DND-41 (cell line): Measurements from ENCODE around the gene RNF26.
A peak's percentile ranks its signal among the peaks of the same experiment; 100 is the strongest.

Experiments used
- ATAC-seq: fragments of 200-7000 bp; cut with Tn5 transposase; 3 replicates; pipeline ENCODE4 v1.9.1; 2021; ENCODE audit warnings: low read depth; ENCODE audit not compliant: insufficient read depth
- DNase-seq: peaks from one replicate; pipeline ENCODE4 v3.0.0-alpha.2; 2020
- H2AFZ ChIP-seq: 2 replicates; pipeline ENCODE4 v1.6.0; 2012; ENCODE audit warnings: low read depth, low read length
- H3K27ac ChIP-seq: 2 replicates; pipeline ENCODE4 v1.5.1; 2012; ENCODE audit warnings: low read length, inconsistent platforms
- H3K27me3 ChIP-seq: fragments of 200-600 bp; sonication (generic); 2 replicates; pipeline ENCODE4 v1.6.0; 2012; ENCODE audit warnings: low read length, mild to moderate bottlenecking, inconsistent platforms; ENCODE audit not compliant: insufficient read depth, poor library complexity
- H3K36me3 ChIP-seq: 2 replicates; pipeline ENCODE4 v1.5.1; 2012; ENCODE audit warnings: low read length, inconsistent platforms; ENCODE audit not compliant: insufficient read depth
- H3K4me1 ChIP-seq: 2 replicates; pipeline ENCODE4 v1.5.1; 2012; ENCODE audit warnings: mild to moderate bottlenecking, low read length; ENCODE audit not compliant: insufficient read depth
- H3K4me2 ChIP-seq: 2 replicates; pipeline ENCODE4 v1.6.0; 2012; ENCODE audit warnings: mild to moderate bottlenecking, moderate library complexity, low read length, inconsistent platforms; ENCODE audit not compliant: insufficient read depth
- H3K4me3 ChIP-seq, 2 experiments: fragments of 200-600 bp in 1 of 2; shearing (Covaris generic) in 1 of 2; 2 replicates each; pipeline ENCODE4 v1.5.1; 2012 to 2016; ENCODE audit warnings: inconsistent platforms in 2 of 2, low read length in 2 of 2, mild to moderate bottlenecking in 2 of 2, low read depth in 1 of 2, moderate library complexity in 1 of 2
- H3K79me2 ChIP-seq: 2 replicates; pipeline ENCODE4 v1.6.0; 2012; ENCODE audit warnings: low read length, inconsistent platforms; ENCODE audit not compliant: insufficient read depth
- H3K9ac ChIP-seq: 2 replicates; pipeline ENCODE4 v1.6.0; 2012; ENCODE audit warnings: low read depth, mild to moderate bottlenecking, inconsistent platforms, low read length, moderate library complexity
- H3K9me3 ChIP-seq: 2 replicates; pipeline ENCODE4 v1.5.1; 2012; ENCODE audit warnings: low read length, moderate library complexity, mild to moderate bottlenecking, inconsistent platforms; ENCODE audit not compliant: insufficient read depth, severe bottlenecking
- H4K20me1 ChIP-seq: 2 replicates; pipeline ENCODE4 v1.6.0; 2012; ENCODE audit warnings: low read length; ENCODE audit not compliant: insufficient read depth
- EZH2 ChIP-seq: IDR thresholded peaks from 3 replicates; pipeline ENCODE4 v1.6.1; 2012; ENCODE audit warnings: borderline replicate concordance, low read depth, mild to moderate bottlenecking, moderate library complexity, low read length, inconsistent platforms; ENCODE audit not compliant: severe bottlenecking
- TF ChIP-seq, protein P1 (sequence below): IDR thresholded peaks from 2 replicates; pipeline ENCODE4 v1.5.1; 2012; ENCODE audit warnings: borderline replicate concordance, low read length, moderate library complexity, mild to moderate bottlenecking; ENCODE audit not compliant: poor library complexity, severe bottlenecking; ENCODE audit errors: extremely low read depth

RNF26 gene

DNA sequence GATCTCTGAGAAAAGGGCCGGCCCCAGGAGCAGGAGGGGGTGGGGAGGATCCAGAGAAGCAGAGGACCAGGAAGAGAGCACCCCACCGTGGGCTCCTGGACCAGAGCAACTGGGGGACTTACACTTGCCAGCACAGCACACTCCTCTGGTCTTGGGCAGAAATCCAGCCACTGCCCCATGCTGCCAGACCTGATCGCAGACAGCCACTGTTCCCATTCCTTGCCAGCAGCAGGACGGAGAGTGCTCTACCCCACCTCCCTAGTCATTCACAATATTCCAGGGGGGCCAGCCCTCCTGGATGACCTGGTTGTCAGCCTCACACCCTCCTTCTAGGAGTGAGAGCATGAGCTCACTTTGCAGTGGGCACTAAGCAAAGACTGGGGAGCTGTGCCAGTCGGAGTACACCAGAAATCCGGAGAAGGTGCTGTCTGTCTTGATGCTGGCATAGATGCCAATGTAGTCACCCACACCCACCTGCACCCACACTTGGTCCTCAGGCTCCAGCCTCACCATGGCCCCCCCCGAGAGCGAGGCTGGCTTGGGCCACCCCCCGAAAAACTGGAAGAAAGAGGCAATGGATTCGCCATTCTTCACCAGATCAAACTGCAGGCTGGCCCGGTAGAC, 4.8 kb downstream of the RNF26 start:
- H3K4me1 ChIP-seq: peaks cover 34% of the 10 kb centered on the region
- no peak overlapping the region for H3K27ac ChIP-seq
- no peak for DNase-seq
- H3K27me3 ChIP-seq: no peaks in the 10 kb centered on the region
- H3K36me3 ChIP-seq: peaks cover 29% of the 10 kb centered on the region
- peaks cover 32% of the 10 kb centered on the region for H3K79me2 ChIP-seq
- no peak for ATAC-seq
- H3K9ac ChIP-seq: no peak overlapping the region
- H2AFZ ChIP-seq: no peak overlapping the region
- no peaks in the 10 kb centered on the region for H3K9me3 ChIP-seq
- TF ChIP-seq, protein P1, sequence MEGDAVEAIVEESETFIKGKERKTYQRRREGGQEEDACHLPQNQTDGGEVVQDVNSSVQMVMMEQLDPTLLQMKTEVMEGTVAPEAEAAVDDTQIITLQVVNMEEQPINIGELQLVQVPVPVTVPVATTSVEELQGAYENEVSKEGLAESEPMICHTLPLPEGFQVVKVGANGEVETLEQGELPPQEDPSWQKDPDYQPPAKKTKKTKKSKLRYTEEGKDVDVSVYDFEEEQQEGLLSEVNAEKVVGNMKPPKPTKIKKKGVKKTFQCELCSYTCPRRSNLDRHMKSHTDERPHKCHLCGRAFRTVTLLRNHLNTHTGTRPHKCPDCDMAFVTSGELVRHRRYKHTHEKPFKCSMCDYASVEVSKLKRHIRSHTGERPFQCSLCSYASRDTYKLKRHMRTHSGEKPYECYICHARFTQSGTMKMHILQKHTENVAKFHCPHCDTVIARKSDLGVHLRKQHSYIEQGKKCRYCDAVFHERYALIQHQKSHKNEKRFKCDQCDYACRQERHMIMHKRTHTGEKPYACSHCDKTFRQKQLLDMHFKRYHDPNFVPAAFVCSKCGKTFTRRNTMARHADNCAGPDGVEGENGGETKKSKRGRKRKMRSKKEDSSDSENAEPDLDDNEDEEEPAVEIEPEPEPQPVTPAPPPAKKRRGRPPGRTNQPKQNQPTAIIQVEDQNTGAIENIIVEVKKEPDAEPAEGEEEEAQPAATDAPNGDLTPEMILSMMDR: no peak
- TF ChIP-seq EZH2: no peak
- H3K4me3 ChIP-seq: no peak overlapping the region
- no peak overlapping the region for H3K4me2 ChIP-seq
- peaks cover 9% of the 10 kb centered on the region; the same call in 1 of the 2 replicates for H4K20me1 ChIP-seq

DNA sequence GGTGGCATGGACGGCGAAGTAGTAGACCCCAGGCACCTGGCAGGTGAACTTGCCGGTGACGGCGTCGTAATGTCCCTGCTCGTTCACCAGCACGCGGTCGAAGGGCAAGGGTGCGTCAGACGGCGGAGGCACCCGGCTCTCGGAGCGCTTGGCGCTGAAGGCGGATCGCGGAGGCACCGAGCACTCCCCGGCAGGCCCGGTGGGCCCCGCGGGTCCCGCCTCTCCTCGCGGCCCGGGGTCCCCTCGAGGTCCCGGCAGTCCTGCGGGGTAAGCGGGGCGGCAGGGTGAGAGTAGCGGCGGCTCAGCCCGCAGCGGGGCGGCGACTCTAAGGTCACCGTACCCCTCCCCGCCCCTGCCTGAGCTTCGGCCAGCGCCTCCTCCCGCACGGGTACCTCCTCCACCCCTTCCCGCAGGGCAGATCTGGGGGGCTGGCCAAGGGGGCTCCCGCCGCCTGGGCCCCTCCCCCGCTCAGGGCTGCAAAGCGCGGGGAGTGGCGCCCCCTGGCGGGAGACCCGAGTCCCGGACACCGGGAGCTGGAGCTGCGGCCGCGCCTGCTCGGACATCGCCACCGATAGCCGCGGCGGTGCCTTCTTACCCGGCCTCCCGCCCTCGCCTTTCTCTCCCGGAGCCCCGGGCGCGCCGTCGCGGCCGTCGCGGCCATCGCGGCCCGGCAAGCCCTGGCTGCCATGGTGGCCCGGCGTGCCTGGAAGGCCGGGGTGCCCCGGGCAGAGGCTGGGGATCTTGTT, 5.4 kb downstream of the RNF26 start:
- no peak for ATAC-seq
- H3K4me2 ChIP-seq: no peak overlapping the region
- no peaks in the 10 kb centered on the region for H3K27me3 ChIP-seq
- H3K4me1 ChIP-seq: peaks cover 33% of the 10 kb centered on the region
- H3K79me2 ChIP-seq: peaks cover 27% of the 10 kb centered on the region
- peaks cover 12% of the 10 kb centered on the region; the same call in 1 of the 2 replicates for H4K20me1 ChIP-seq
- TF ChIP-seq, protein P1: peak; percentile 19
- TF ChIP-seq EZH2: no peak
- no peak overlapping the region for H3K4me3 ChIP-seq
- no peak overlapping the region for H3K9ac ChIP-seq
- H3K27ac ChIP-seq: no peak overlapping the region
- H2AFZ ChIP-seq: no peak overlapping the region
- DNase-seq: no peak
- peaks cover 29% of the 10 kb centered on the region for H3K36me3 ChIP-seq
- no peaks in the 10 kb centered on the region for H3K9me3 ChIP-seq

DNA sequence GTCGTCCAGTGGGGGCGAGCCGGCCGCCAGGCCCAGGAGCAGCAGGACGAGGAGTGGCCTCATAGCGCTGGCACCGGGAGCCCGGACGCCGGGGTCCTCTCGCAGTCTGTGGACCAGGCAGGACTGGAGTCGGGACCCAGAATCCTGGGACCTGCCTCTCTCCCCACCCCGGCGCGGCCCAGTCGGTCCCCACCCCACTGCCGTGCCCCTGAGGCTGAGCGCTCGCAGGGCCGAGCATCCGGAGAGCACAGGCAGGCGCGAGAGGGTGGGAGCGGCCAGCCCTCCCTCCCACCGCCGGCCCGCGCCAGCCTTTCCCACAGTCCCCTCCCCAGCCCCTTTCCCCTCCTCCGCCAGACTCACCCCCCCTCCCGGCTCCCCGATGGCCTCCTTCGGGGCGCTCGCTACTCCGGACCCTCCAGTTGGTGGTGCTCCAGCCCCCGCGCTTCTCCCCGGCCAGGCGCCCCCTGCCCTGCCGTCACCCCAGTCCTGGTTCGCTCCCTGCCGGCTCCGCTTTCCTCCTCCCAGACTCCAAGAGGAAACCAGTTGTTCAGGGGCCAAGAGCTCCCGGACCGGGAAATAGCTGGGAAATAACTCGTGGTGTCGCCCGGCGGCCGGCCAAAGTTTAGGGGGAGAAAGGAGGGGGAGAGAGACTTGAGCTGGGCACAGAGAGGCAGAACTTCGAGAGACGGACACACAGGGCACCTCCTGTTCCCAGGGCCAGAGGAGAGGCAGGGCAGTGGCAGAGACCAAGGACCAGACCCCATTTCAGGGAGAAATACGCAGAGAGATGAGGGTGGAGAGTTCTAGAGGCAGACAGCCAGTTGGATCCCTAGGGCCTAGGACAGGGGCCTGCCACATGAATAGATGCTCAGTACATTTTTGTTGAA, 6.3 kb downstream of the RNF26 start, which contains the start of gene C1QTNF5:
TSS of gene C1QTNF5 (minus strand) at position 549 of the 887 bp plus-strand sequence. CDS start at position 63, 486 bp downstream.
- Histone ChIP-seq H3K9me3 (no peaks in the 10 kb centered on the region), H3K27ac (no peak within 1 kb of the TSS), H3K4me2 (no peak within 1 kb of the TSS), H3K4me3 (no peak within 1 kb of the TSS), H2AFZ (no peak within 1 kb of the TSS), H4K20me1 (peaks cover 6% of the 10 kb centered on the region; the same call in 1 of the 2 replicates), H3K79me2 (peaks cover 19% of the 10 kb centered on the region), H3K36me3 (peaks cover 26% of the 10 kb centered on the region), H3K27me3 (no peaks in the 10 kb centered on the region), H3K9ac (no peak within 1 kb of the TSS), H3K4me1 (peaks cover 25% of the 10 kb centered on the region)
- ATAC-seq: no peak
- no peak for DNase-seq
- TF ChIP-seq, protein P1: no peak
- no peak for TF ChIP-seq EZH2
